ENCODE measurements around the gene REEP6.

DNA sequence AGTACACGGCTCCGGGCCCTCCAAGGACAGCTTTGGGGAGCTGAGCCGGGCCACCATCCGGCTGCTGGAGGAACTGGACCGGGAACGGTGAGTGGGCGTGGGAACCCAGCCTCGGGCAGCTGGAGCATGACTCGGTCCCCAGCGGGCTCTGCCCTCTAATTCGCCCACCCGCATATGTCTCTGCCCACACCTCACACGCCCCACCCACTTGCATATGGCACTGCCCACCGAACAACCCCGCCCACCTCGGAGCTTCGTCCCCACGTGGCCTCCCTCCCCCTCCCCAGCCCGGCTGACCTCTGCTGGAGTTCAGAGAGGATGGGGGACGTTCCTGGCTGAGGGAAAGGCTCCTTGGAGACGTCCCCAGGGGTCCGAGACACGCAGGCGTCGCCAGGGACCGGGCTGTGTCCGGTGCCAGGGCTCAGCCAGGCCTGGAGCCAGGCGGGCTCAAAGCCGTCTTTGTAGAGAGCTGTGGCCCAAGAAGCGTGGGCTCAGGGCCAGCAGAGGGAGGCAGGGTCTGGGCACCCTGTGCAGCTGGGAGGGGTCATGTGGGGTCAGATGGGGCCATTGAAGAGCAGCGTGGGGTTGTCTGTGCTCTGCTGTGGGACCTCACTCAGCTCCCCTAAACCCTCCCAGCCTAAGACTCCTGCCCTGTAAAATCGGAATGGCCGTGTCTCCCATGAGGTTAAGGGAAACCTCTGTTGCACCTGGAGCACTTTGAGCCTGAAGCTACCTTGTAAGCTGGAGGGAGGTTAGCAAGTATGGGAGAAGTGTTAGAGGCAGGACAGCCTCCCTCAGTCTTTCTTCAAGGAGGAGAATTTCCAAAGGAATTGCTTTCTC lies 37.2 kb upstream of the REEP6 start:
- TF ChIP-seq EZH2 (IDR thresholded peaks at IDR 0.05; ENCODE audit: insufficient read depth, poor library complexity, severe bottlenecking), result no peak
- TF ChIP-seq EZH2phosphoT487 (IDR thresholded peaks at IDR 0.05; ENCODE audit: insufficient read depth, low read depth), result no peak
